ENCODE results near the gene CHST3. TPM values are rescaled to one million over a fixed set of nuclear protein-coding genes. Genes with fewer than 3 reads are reported as not detected.

Gene CHST3
- total RNA-seq, 4 donors from 2014 or later, result 27.9 to 54.2 (median 34.2) TPM

GRCh38 chr10:72050873-72051272, 86.7 kb downstream of the CHST3 start:
- DNase-seq (ENCODE audit: low spot score) (no peak), ATAC-seq (ENCODE audit: low FRiP score) (no peak)
- no peak for TF ChIP-seq CTCF (IDR thresholded peaks at IDR 0.05)

GRCh38 chr10:72053690-72054089, 89.5 kb downstream of the CHST3 start:
- ATAC-seq (ENCODE audit: low FRiP score) (no peak), DNase-seq (ENCODE audit: low spot score) (no peak)
- no peak for TF ChIP-seq CTCF (IDR thresholded peaks at IDR 0.05)

GRCh38 chr10:72056113-72056512, 91.9 kb downstream of the CHST3 start:
- no peak for DNase-seq (ENCODE audit: low spot score)
- no peak for TF ChIP-seq CTCF (IDR thresholded peaks at IDR 0.05)
- ATAC-seq (ENCODE audit: low FRiP score), result no peak

GRCh38 chr10:72056932-72057751, 92.9 kb downstream of the CHST3 start:
- DNase-seq (ENCODE audit: low spot score) (no peak), ATAC-seq (ENCODE audit: low FRiP score) (no peak)
- TF ChIP-seq CTCF (IDR thresholded peaks at IDR 0.05), result no peak

GRCh38 chr10:72058347-72058898, 94.2 kb downstream of the CHST3 start:
- no peak for TF ChIP-seq CTCF (IDR thresholded peaks at IDR 0.05)
- DNase-seq (ENCODE audit: low spot score) (no peak), ATAC-seq (ENCODE audit: low FRiP score) (no peak)

- DNase-seq (ENCODE audit: low spot score), result no peak
- TF ChIP-seq CTCF (IDR thresholded peaks at IDR 0.05), result no peak
- no peak for ATAC-seq (ENCODE audit: low FRiP score)
Measured at GRCh38 chr10:72058989-72059842, 95.0 kb downstream of the CHST3 start.
